CD4-positive, alpha-beta T cell treated with Interleukin-6 for 4 hours (primary cell): ENCODE data around the gene MEIOSIN.
"Not testable (repeated sequence)": the region's sequence is repeated elsewhere in the genome, so short reads cannot be mapped to it uniquely, and the experiment has no call there.

Experiments
- DNase-seq: peaks from one replicate; pipeline ENCODE4 v3.0.0-alpha.2; 2020; ENCODE audit warnings: mixed read lengths

The MEIOSIN gene

GRCh38 chr19:45717983-45718650 is 15.1 kb upstream of the MEIOSIN start:
- DNase-seq: no peak

- DNase-seq: not testable (repeated sequence)
Observed at GRCh38 chr19:45720065-45720464, 13.2 kb upstream of the MEIOSIN start.

GRCh38 chr19:45728683-45729082 is 4.6 kb upstream of the MEIOSIN start:
- not testable (repeated sequence) for DNase-seq

GRCh38 chr19:45729800-45730290 is 3.4 kb upstream of the MEIOSIN start:
- DNase-seq: no peak

- DNase-seq: peak; percentile 94
Observed at GRCh38 chr19:45730368-45731288, 2.6 kb upstream of the MEIOSIN start, which contains the start of gene FBXO46. TSS of gene FBXO46 (minus strand) at chr19:45730896. CDS start at chr19:45713495, 17,401 bp downstream.

GRCh38 chr19:45739498-45740439 is 6.5 kb downstream of the MEIOSIN start:
- no peak for DNase-seq

GRCh38 chr19:45742969-45743368 is 9.7 kb downstream of the MEIOSIN start:
- no peak for DNase-seq

GRCh38 chr19:45745606-45746005 is 12.4 kb downstream of the MEIOSIN start:
- DNase-seq: no peak

GRCh38 chr19:45746866-45747265 is 13.6 kb downstream of the MEIOSIN start:
- DNase-seq: no peak

GRCh38 chr19:45747513-45747912 is 14.3 kb downstream of the MEIOSIN start:
- no peak for DNase-seq

GRCh38 chr19:45751483-45751882 is 18.2 kb downstream of the MEIOSIN start:
- not testable (repeated sequence) for DNase-seq

GRCh38 chr19:45752639-45753038 is 19.4 kb downstream of the MEIOSIN start:
- DNase-seq: no peak

GRCh38 chr19:45753548-45753947 is 20.3 kb downstream of the MEIOSIN start:
- DNase-seq: no peak

GRCh38 chr19:45754323-45754722 is 21.1 kb downstream of the MEIOSIN start:
- DNase-seq: no peak

GRCh38 chr19:45757695-45758094 is 24.5 kb downstream of the MEIOSIN start:
- DNase-seq: no peak

GRCh38 chr19:45758921-45759320 is 25.7 kb downstream of the MEIOSIN start:
- DNase-seq: no peak

- no peak for DNase-seq
Observed at GRCh38 chr19:45761714-45762113, 28.5 kb downstream of the MEIOSIN start.

GRCh38 chr19:45762870-45763631 is 29.8 kb downstream of the MEIOSIN start:
- DNase-seq: no peak

GRCh38 chr19:45763691-45764294 is 30.6 kb downstream of the MEIOSIN start:
- no peak for DNase-seq

GRCh38 chr19:45764475-45764874 is 31.2 kb downstream of the MEIOSIN start:
- DNase-seq: no peak
